Thoracic aorta (tissue), 2 donors: ENCODE data around the gene SMLR1. TPM values are rescaled to one million over a fixed set of nuclear protein-coding genes. Genes with fewer than 3 reads are reported as not detected.

Experiments
- ATAC-seq: fragments of 150-250 bp; one replicate; pipeline ENCODE4 v1.8.0; 2017; ENCODE audit warnings: low read depth; ENCODE audit not compliant: insufficient number of reproducible peaks, low FRiP score
- DNase-seq: peaks from one replicate; pipeline ENCODE4 v3.0.0-alpha.2; 2020; ENCODE audit warnings: low spot score
- H3K27ac ChIP-seq, 2 donors: fragments of 200-600 bp; sonication (generic); 1 replicate in 1 of 2; 2 replicates in 1 of 2; pipeline ENCODE4 v1.5.1; 2016; ENCODE audit warnings: mild to moderate bottlenecking in 2 of 2, moderate library complexity in 2 of 2
- H3K27me3 ChIP-seq: fragments of 200-600 bp; sonication (generic); replicated peaks from 2 replicates; pipeline ENCODE4 v1.6.0; 2016; ENCODE audit warnings: mild to moderate bottlenecking; ENCODE audit not compliant: insufficient read depth
- H3K36me3 ChIP-seq: fragments of 200-600 bp; sonication (generic); one replicate; pipeline ENCODE4 v1.5.1; 2016
- H3K4me1 ChIP-seq, 2 donors: fragments of 200-600 bp; sonication (generic); 1 replicate in 1 of 2; 2 replicates in 1 of 2; pipeline versions ENCODE4 v1.5.1 to v1.6.0; 2016; ENCODE audit warnings: low read depth in 2 of 2, mild to moderate bottlenecking in 1 of 2; ENCODE audit not compliant: control insufficient read depth in 1 of 2
- H3K4me3 ChIP-seq: fragments of 200-600 bp; sonication (generic); 2 replicates; pipeline ENCODE4 v1.5.1; 2016; ENCODE audit warnings: mild to moderate bottlenecking
- H3K9me3 ChIP-seq: fragments of 200-600 bp; sonication (generic); 2 replicates; pipeline ENCODE4 v1.5.1; 2016
- CTCF ChIP-seq: fragments of 200-600 bp; sonication (generic); IDR thresholded peaks from one replicate; pipeline ENCODE4 v1.5.1; 2019; ENCODE audit warnings: antibody characterized with exemption
- total RNA-seq, 2 donors: library from RNA; depleted of rRNA; stranded (reverse); fragments of >200 nt; gene quantifications; one replicate each; pipeline versions ENCODE4 v1.1.0 to v1.2.3, GENCODE V29; 2016

SMLR1 gene
- total RNA-seq, 2 donors from 2014 or later: not detected

GRCh38 chr6:130814506-130814905, 12.7 kb upstream of the SMLR1 start:
- no peak overlapping the region for H3K27ac ChIP-seq
- no peaks in the 10 kb centered on the region for H3K4me1 ChIP-seq
- no peaks in the 10 kb centered on the region for H3K27me3 ChIP-seq
- TF ChIP-seq CTCF: no peak
- no peaks in the 10 kb centered on the region for H3K9me3 ChIP-seq
- H3K36me3 ChIP-seq: no peaks in the 10 kb centered on the region
- H3K4me3 ChIP-seq: no peak overlapping the region
- ATAC-seq (no peak), DNase-seq (no peak)

- H3K27me3 ChIP-seq: no peaks in the 10 kb centered on the region
- ATAC-seq: no peak
- TF ChIP-seq CTCF: no peak
- H3K27ac ChIP-seq: no peak overlapping the region
- no peak for DNase-seq
- H3K4me3 ChIP-seq: no peak overlapping the region
- H3K9me3 ChIP-seq: no peaks in the 10 kb centered on the region
- no peaks in the 10 kb centered on the region for H3K4me1 ChIP-seq
- H3K36me3 ChIP-seq: no peaks in the 10 kb centered on the region
These were observed 11.8 kb upstream of the SMLR1 start for GRCh38 chr6:130815200-130816071.

- no peaks in the 10 kb centered on the region for H3K27me3 ChIP-seq
- no peak overlapping the region for H3K4me3 ChIP-seq
- no peak for ATAC-seq
- TF ChIP-seq CTCF: no peak
- no peak for DNase-seq
- H3K27ac ChIP-seq: no peak overlapping the region
- H3K9me3 ChIP-seq: no peaks in the 10 kb centered on the region
- H3K36me3 ChIP-seq: no peaks in the 10 kb centered on the region
- H3K4me1 ChIP-seq: no peaks in the 10 kb centered on the region
These were observed 4.5 kb upstream of the SMLR1 start for GRCh38 chr6:130822736-130823135.

GRCh38 chr6:130824978-130825694, 2.1 kb upstream of the SMLR1 start:
- H3K27me3 ChIP-seq: no peaks in the 10 kb centered on the region
- no peak for ATAC-seq
- DNase-seq: no peak

More at GRCh38 chr6:130824978-130825694, 2.1 kb upstream of the SMLR1 start:
- H3K4me1 ChIP-seq: no peaks in the 10 kb centered on the region
- no peak for TF ChIP-seq CTCF
- no peak overlapping the region for H3K4me3 ChIP-seq
- H3K9me3 ChIP-seq: no peaks in the 10 kb centered on the region
- H3K27ac ChIP-seq: no peak overlapping the region
- no peaks in the 10 kb centered on the region for H3K36me3 ChIP-seq
